Activated CD4-positive, alpha-beta memory T cell treated with anti-CD3 and anti-CD28 coated beads for 36 hours (primary cell): ENCODE results near the gene ARHGEF18. TPM values are rescaled to one million over a fixed set of nuclear protein-coding genes. Genes with fewer than 3 reads are reported as not detected.
"Not testable (repeated sequence)": the region's sequence is repeated elsewhere in the genome, so short reads cannot be mapped to it uniquely, and the experiment has no call there.

Experiments used
- CTCF ChIA-PET: fragments of 350-600 bp; sonication (Branson Sonifier 250); formaldehyde crosslinking; loops from one replicate; lab custom pipeline; 2021; ENCODE audit warnings: antibody characterized with exemption, inconsistent platforms; lab: Charles Lee
- POLR2A ChIA-PET: fragments of 350-600 bp; sonication (Branson Sonifier 250); formaldehyde crosslinking; loops from one replicate; lab custom pipeline; 2021; ENCODE audit warnings: antibody characterized with exemption; lab: Charles Lee
- DNase-seq: peaks from one replicate; pipeline ENCODE4 v3.0.0-alpha.2; 2020
- H3K27ac Mint-ChIP-seq: one replicate; pipeline ENCODE4 v1.8.0; 2021; ENCODE audit warnings: mixed read lengths
- H3K27me3 Mint-ChIP-seq: one replicate; pipeline ENCODE4 v1.8.0; 2021; ENCODE audit warnings: mixed read lengths
- H3K36me3 Mint-ChIP-seq: one replicate; pipeline ENCODE4 v1.8.0; 2021; ENCODE audit warnings: mixed read lengths
- H3K4me1 Mint-ChIP-seq: one replicate; pipeline ENCODE4 v1.8.0; 2021; ENCODE audit warnings: low read depth, mixed read lengths
- H3K4me3 Mint-ChIP-seq: one replicate; pipeline ENCODE4 v1.8.0; 2021; ENCODE audit warnings: mild to moderate bottlenecking, mixed read lengths
- H3K9me3 Mint-ChIP-seq: one replicate; pipeline ENCODE4 v1.8.0; 2021; ENCODE audit warnings: mixed read lengths
- intact Hi-C: fragments of 100-400 bp; cut with micrococcal nuclease; formaldehyde crosslinking; loops from one replicate; pipeline ENCODE4 v1.15.1; 2023
- total RNA-seq, 2 experiments: library from RNA; stranded (reverse); gene quantifications; one replicate each; pipeline ENCODE4 v1.2.3, GENCODE V29; 2021

ARHGEF18 gene
- total RNA-seq = 10 to 100 TPM; 36.9 to 37.1 TPM

- Mint-ChIP-seq H3K4me1 (peaks cover 53% of the 10 kb centered on the region), H3K27me3 (no peaks in the 10 kb centered on the region), H3K27ac (peak within 1 kb of the TSS; percentile 94), H3K9me3 (peaks cover 18% of the 10 kb centered on the region), H3K4me3 (peak within 1 kb of the TSS; percentile 79), H3K36me3 (peaks cover 12% of the 10 kb centered on the region)
- DNase-seq = peak; percentile 66
- intact Hi-C loops = loop anchor here (5.0 to 10.0 kb wide), 2 partner anchors 151 to 334 kb away; no protein-coding TSS in a partner anchor
- ChIA-PET CTCF (interaction anchor here (1.0 to 2.9 kb wide), 5 partner anchors 8 to 332 kb away, joined by 4 to 17 read pairs (median 7); partner anchors contain the start of gene TRAPPC5), POLR2A (interaction anchor here (0.6 to 1.4 kb wide), 5 partner anchors 79 to 249 kb away, joined by 3 to 6 read pairs (median 3); no protein-coding TSS in a partner anchor)
Measured at GRCh38 chr19:7348587-7349230, at the start of gene ARHGEF18. ARHGEF18 (plus strand) TSS chr19:7348937; CDS start chr19:7362891, 13,954 bp downstream.

- ChIA-PET POLR2A (no interaction called here), CTCF (no interaction called here)
- DNase-seq = no peak
- Mint-ChIP-seq H3K4me3 (no peak overlapping the region), H3K36me3 (no peaks in the 10 kb centered on the region), H3K4me1 (no peaks in the 10 kb centered on the region), H3K27me3 (peaks cover 12% of the 10 kb centered on the region), H3K27ac (no peak overlapping the region), H3K9me3 (no peaks in the 10 kb centered on the region)
- intact Hi-C loops = no loop called here
Measured at GRCh38 chr19:7301525-7301924, 47.2 kb upstream of the ARHGEF18 start.

GRCh38 chr19:7303470-7303869 is 45.3 kb upstream of the ARHGEF18 start:
- H3K9me3 Mint-ChIP-seq = no peaks in the 10 kb centered on the region
- H3K4me3 Mint-ChIP-seq = no peak overlapping the region
- no peak overlapping the region for H3K27ac Mint-ChIP-seq
- no peaks in the 10 kb centered on the region for H3K36me3 Mint-ChIP-seq
- H3K27me3 Mint-ChIP-seq = peaks cover 4% of the 10 kb centered on the region
- ChIA-PET POLR2A (no interaction called here), CTCF (no interaction called here)
- no peak for DNase-seq
- H3K4me1 Mint-ChIP-seq = no peaks in the 10 kb centered on the region
- intact Hi-C loops = no loop called here

GRCh38 chr19:7304200-7304599 is 44.5 kb upstream of the ARHGEF18 start:
- Mint-ChIP-seq H3K4me1 (no peaks in the 10 kb centered on the region), H3K36me3 (no peaks in the 10 kb centered on the region), H3K4me3 (no peak overlapping the region), H3K27me3 (peaks cover 4% of the 10 kb centered on the region), H3K9me3 (no peaks in the 10 kb centered on the region), H3K27ac (no peak overlapping the region)
- intact Hi-C loops = no loop called here
- DNase-seq = no peak
- ChIA-PET CTCF (no interaction called here), POLR2A (no interaction called here)

GRCh38 chr19:7307590-7308218 is 41.0 kb upstream of the ARHGEF18 start:
- POLR2A ChIA-PET = no interaction called here

GRCh38 chr19:7308327-7308726 is 40.4 kb upstream of the ARHGEF18 start:
- H3K4me3 Mint-ChIP-seq, CTCF ChIA-PET, H3K27me3 Mint-ChIP-seq: not testable (repeated sequence)

More at GRCh38 chr19:7307590-7308218, 41.0 kb upstream of the ARHGEF18 start:
- no peaks in the 10 kb centered on the region for H3K36me3 Mint-ChIP-seq
- DNase-seq = no peak
- no peaks in the 10 kb centered on the region for H3K9me3 Mint-ChIP-seq
- no peaks in the 10 kb centered on the region for H3K27me3 Mint-ChIP-seq
- no peak overlapping the region for H3K4me3 Mint-ChIP-seq
- H3K4me1 Mint-ChIP-seq = no peaks in the 10 kb centered on the region
- CTCF ChIA-PET = no interaction called here
- no peak overlapping the region for H3K27ac Mint-ChIP-seq
- intact Hi-C loops = no loop called here

GRCh38 chr19:7311911-7312310 is 36.8 kb upstream of the ARHGEF18 start:
- no peak overlapping the region for H3K27ac Mint-ChIP-seq
- H3K36me3 Mint-ChIP-seq = no peaks in the 10 kb centered on the region
- intact Hi-C loops = no loop called here
- no peak overlapping the region for H3K4me3 Mint-ChIP-seq
- H3K9me3 Mint-ChIP-seq = peaks cover 2% of the 10 kb centered on the region
- peaks cover 2% of the 10 kb centered on the region for H3K27me3 Mint-ChIP-seq
- no peak for DNase-seq
- POLR2A ChIA-PET = no interaction called here
- no peaks in the 10 kb centered on the region for H3K4me1 Mint-ChIP-seq
- CTCF ChIA-PET = no interaction called here

More at GRCh38 chr19:7308327-7308726, 40.4 kb upstream of the ARHGEF18 start:
- H3K27ac Mint-ChIP-seq, H3K4me1 Mint-ChIP-seq, DNase-seq, POLR2A ChIA-PET, H3K9me3 Mint-ChIP-seq, H3K36me3 Mint-ChIP-seq, intact Hi-C loops: not testable (repeated sequence)

- Mint-ChIP-seq H3K36me3 (peaks cover under 1% of the 10 kb centered on the region), H3K9me3 (peaks cover 2% of the 10 kb centered on the region), H3K27ac (no peak overlapping the region), H3K4me1 (no peaks in the 10 kb centered on the region), H3K27me3 (peaks cover 2% of the 10 kb centered on the region), H3K4me3 (no peak overlapping the region)
- DNase-seq = no peak
- CTCF ChIA-PET = no interaction called here
- POLR2A ChIA-PET = no interaction called here
- intact Hi-C loops = no loop called here
Measured at GRCh38 chr19:7312816-7313215, 35.9 kb upstream of the ARHGEF18 start.

GRCh38 chr19:7318176-7318575 is 30.6 kb upstream of the ARHGEF18 start:
- DNase-seq = no peak
- Mint-ChIP-seq H3K36me3 (peaks cover 3% of the 10 kb centered on the region), H3K4me1 (no peaks in the 10 kb centered on the region), H3K27me3 (peaks cover 8% of the 10 kb centered on the region), H3K4me3 (no peak overlapping the region), H3K9me3 (peaks cover 8% of the 10 kb centered on the region), H3K27ac (no peak overlapping the region)
- POLR2A ChIA-PET = no interaction called here
- CTCF ChIA-PET = interaction anchor here (1.5 kb wide), 1 partner anchor 8 kb away, joined by 7 read pairs; no protein-coding TSS in a partner anchor
- intact Hi-C loops = no loop called here

- Mint-ChIP-seq H3K4me1 (no peaks in the 10 kb centered on the region), H3K27ac (no peak overlapping the region), H3K9me3 (peaks cover 11% of the 10 kb centered on the region), H3K36me3 (no peaks in the 10 kb centered on the region), H3K27me3 (peaks cover under 1% of the 10 kb centered on the region), H3K4me3 (no peak overlapping the region)
- ChIA-PET CTCF (interaction anchor here (0.6 to 2.6 kb wide), 14 partner anchors 9 to 224 kb away, joined by 3 to 20 read pairs (median 4); no protein-coding TSS in a partner anchor), POLR2A (interaction anchor here (0.7 kb wide), 1 partner anchor 132 kb away, joined by 3 read pairs; no protein-coding TSS in a partner anchor)
- intact Hi-C loops = no loop called here
- DNase-seq = peak; percentile 63
Measured at GRCh38 chr19:7326105-7326877, 22.4 kb upstream of the ARHGEF18 start.

GRCh38 chr19:7327802-7328201 is 20.9 kb upstream of the ARHGEF18 start:
- H3K27me3 Mint-ChIP-seq = no peaks in the 10 kb centered on the region
- POLR2A ChIA-PET = no interaction called here
- H3K27ac Mint-ChIP-seq = no peak overlapping the region
- CTCF ChIA-PET = interaction anchor here (1.2 to 2.6 kb wide), 4 partner anchors 13 to 225 kb away, joined by 3 to 20 read pairs (median 14); no protein-coding TSS in a partner anchor
- no peak overlapping the region for H3K4me3 Mint-ChIP-seq
- peaks cover 11% of the 10 kb centered on the region for H3K9me3 Mint-ChIP-seq
- no peaks in the 10 kb centered on the region for H3K36me3 Mint-ChIP-seq
- no peak for DNase-seq
- H3K4me1 Mint-ChIP-seq = no peaks in the 10 kb centered on the region
- intact Hi-C loops = no loop called here

GRCh38 chr19:7328647-7329046 is 20.1 kb upstream of the ARHGEF18 start:
- H3K4me1 Mint-ChIP-seq = no peaks in the 10 kb centered on the region
- H3K4me3 Mint-ChIP-seq = no peak overlapping the region
- H3K36me3 Mint-ChIP-seq = no peaks in the 10 kb centered on the region
- ChIA-PET CTCF (interaction anchor here (2.5 kb wide), 1 partner anchor 13 kb away, joined by 18 read pairs; no protein-coding TSS in a partner anchor), POLR2A (no interaction called here)
- H3K27ac Mint-ChIP-seq = no peak overlapping the region
- intact Hi-C loops = no loop called here
- no peaks in the 10 kb centered on the region for H3K27me3 Mint-ChIP-seq
- no peak for DNase-seq
- H3K9me3 Mint-ChIP-seq = peaks cover 11% of the 10 kb centered on the region
